ENCODE measurements around the gene KL.

The KL gene

GRCh38 chr13:33045851-33046592 is 29.8 kb downstream of the KL start:
- no peak for DNase-seq

- DNase-seq, result no peak
Observed at GRCh38 chr13:33050161-33050560, 33.9 kb downstream of the KL start.

- no peak for DNase-seq
Observed at GRCh38 chr13:33051632-33052031, 35.4 kb downstream of the KL start.

- no peak for DNase-seq
Observed at GRCh38 chr13:33052506-33053280, 36.5 kb downstream of the KL start.

- no peak for DNase-seq
Observed at GRCh38 chr13:33053397-33054066, 37.3 kb downstream of the KL start.

GRCh38 chr13:33057019-33057780 is 41.0 kb downstream of the KL start:
- no peak for DNase-seq

GRCh38 chr13:33058776-33059327 is 42.6 kb downstream of the KL start:
- no peak for DNase-seq

GRCh38 chr13:33060815-33061214 is 44.6 kb downstream of the KL start:
- no peak for DNase-seq

GRCh38 chr13:33066329-33066728 is 50.1 kb downstream of the KL start:
- no peak for DNase-seq

GRCh38 chr13:33069365-33069764 is 53.1 kb downstream of the KL start:
- DNase-seq, result no peak

GRCh38 chr13:33070713-33071112 is 54.5 kb downstream of the KL start:
- no peak for DNase-seq

GRCh38 chr13:33072282-33072681 is 56.1 kb downstream of the KL start:
- DNase-seq, result no peak

- no peak for DNase-seq
Observed at GRCh38 chr13:33072759-33073158, 56.5 kb downstream of the KL start.

GRCh38 chr13:33073338-33073737 is 57.1 kb downstream of the KL start:
- DNase-seq, result no peak

GRCh38 chr13:33076001-33076992 is 60.1 kb downstream of the KL start:
- no peak for DNase-seq

GRCh38 chr13:33078263-33078662 is 62.0 kb downstream of the KL start:
- DNase-seq, result no peak

- no peak for DNase-seq
Observed at GRCh38 chr13:33079960-33080359, 63.7 kb downstream of the KL start.

GRCh38 chr13:33080972-33081590 is 64.9 kb downstream of the KL start:
- no peak for DNase-seq

- DNase-seq, result no peak
Observed at GRCh38 chr13:33081666-33082065, 65.4 kb downstream of the KL start.

GRCh38 chr13:33083054-33083453 is 66.8 kb downstream of the KL start:
- DNase-seq, result no peak

- DNase-seq, result no peak
Observed at GRCh38 chr13:33087091-33087490, 70.9 kb downstream of the KL start.
